HL-60 (cell line): ENCODE results near the gene CLSTN3.
A peak's percentile ranks its signal among the peaks of the same experiment; 100 is the strongest.

Experiments
- DNase-seq, 2 experiments: peaks; one replicate each; pipeline ENCODE4 v3.0.0-alpha.2; 2010 to 2020; ENCODE audit warnings: low read depth in 1 of 2, low spot score in 1 of 2
- H3K27ac ChIP-seq: fragments of 250-450 bp; sonication (Bioruptor Pico); replicated peaks from 2 replicates; pipeline ENCODE4 v1.5.1; 2020; ENCODE audit warnings: mild to moderate bottlenecking, moderate library complexity
- H3K27me3 ChIP-seq: fragments of 250-450 bp; sonication (Bioruptor Pico); 2 replicates; pipeline ENCODE4 v1.5.1; 2021; ENCODE audit warnings: mild to moderate bottlenecking, moderate library complexity; ENCODE audit not compliant: insufficient read depth, poor library complexity, severe bottlenecking
- H3K4me3 ChIP-seq: replicated peaks from 2 replicates; pipeline ENCODE4 v1.5.1; 2011; ENCODE audit warnings: mild to moderate bottlenecking, control low read depth, low read length; ENCODE audit not compliant: insufficient read depth
- GABPA ChIP-seq: IDR thresholded peaks from 2 replicates; pipeline ENCODE4 v1.6.1; 2012; ENCODE audit warnings: low read depth
- POLR2AphosphoS5 ChIP-seq: IDR thresholded peaks from 2 replicates; pipeline ENCODE4 v1.6.1; 2012; ENCODE audit warnings: low read depth
- SPI1 ChIP-seq: IDR thresholded peaks from 2 replicates; pipeline ENCODE4 v1.6.1; 2012; ENCODE audit warnings: low read depth, mild to moderate bottlenecking, borderline replicate concordance
- TF ChIP-seq, protein P1 (sequence below): IDR thresholded peaks from 2 replicates; pipeline ENCODE4 v1.6.1; 2012; ENCODE audit warnings: low read depth; ENCODE audit not compliant: insufficient replicate concordance
- TF ChIP-seq, protein P2 (sequence below): IDR thresholded peaks from one replicate; pipeline ENCODE4 v1.5.1; 2011; ENCODE audit warnings: low read length, control low read depth, inconsistent platforms; ENCODE audit not compliant: insufficient read depth

The CLSTN3 gene

DNA sequence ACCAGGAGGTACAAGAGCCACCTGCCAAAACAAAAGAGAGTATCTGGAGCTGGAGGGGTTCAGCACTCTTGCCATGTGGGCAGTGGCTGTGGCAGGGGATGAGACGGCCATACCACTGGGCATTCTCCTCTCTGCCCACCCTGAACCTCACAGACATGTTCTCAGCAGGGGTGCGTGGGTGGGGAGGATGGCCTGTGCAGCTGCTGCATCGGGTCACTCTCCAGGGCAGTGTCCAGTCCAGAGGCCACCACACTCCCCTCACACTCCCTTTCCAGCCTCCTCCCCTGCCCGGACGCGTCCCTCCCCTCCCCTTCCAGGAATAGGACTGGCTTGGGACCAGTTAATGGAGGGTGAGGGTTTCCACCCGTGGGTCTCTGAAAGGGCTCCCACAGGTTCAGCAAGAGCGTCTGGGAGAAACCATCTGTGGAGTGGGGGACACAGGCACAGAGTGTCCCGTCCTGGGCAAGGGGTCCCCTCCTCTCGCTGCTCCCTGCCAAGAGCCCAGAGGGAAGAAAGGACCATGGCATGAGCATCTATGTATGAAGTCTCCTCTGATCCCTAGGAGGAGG is 38.4 kb upstream of the CLSTN3 start:
- no peak overlapping the region for H3K4me3 ChIP-seq
- no peak for DNase-seq
- TF ChIP-seq POLR2AphosphoS5: no peak
- TF ChIP-seq, protein P1, sequence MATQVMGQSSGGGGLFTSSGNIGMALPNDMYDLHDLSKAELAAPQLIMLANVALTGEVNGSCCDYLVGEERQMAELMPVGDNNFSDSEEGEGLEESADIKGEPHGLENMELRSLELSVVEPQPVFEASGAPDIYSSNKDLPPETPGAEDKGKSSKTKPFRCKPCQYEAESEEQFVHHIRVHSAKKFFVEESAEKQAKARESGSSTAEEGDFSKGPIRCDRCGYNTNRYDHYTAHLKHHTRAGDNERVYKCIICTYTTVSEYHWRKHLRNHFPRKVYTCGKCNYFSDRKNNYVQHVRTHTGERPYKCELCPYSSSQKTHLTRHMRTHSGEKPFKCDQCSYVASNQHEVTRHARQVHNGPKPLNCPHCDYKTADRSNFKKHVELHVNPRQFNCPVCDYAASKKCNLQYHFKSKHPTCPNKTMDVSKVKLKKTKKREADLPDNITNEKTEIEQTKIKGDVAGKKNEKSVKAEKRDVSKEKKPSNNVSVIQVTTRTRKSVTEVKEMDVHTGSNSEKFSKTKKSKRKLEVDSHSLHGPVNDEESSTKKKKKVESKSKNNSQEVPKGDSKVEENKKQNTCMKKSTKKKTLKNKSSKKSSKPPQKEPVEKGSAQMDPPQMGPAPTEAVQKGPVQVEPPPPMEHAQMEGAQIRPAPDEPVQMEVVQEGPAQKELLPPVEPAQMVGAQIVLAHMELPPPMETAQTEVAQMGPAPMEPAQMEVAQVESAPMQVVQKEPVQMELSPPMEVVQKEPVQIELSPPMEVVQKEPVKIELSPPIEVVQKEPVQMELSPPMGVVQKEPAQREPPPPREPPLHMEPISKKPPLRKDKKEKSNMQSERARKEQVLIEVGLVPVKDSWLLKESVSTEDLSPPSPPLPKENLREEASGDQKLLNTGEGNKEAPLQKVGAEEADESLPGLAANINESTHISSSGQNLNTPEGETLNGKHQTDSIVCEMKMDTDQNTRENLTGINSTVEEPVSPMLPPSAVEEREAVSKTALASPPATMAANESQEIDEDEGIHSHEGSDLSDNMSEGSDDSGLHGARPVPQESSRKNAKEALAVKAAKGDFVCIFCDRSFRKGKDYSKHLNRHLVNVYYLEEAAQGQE: no peak
- TF ChIP-seq, protein P2, sequence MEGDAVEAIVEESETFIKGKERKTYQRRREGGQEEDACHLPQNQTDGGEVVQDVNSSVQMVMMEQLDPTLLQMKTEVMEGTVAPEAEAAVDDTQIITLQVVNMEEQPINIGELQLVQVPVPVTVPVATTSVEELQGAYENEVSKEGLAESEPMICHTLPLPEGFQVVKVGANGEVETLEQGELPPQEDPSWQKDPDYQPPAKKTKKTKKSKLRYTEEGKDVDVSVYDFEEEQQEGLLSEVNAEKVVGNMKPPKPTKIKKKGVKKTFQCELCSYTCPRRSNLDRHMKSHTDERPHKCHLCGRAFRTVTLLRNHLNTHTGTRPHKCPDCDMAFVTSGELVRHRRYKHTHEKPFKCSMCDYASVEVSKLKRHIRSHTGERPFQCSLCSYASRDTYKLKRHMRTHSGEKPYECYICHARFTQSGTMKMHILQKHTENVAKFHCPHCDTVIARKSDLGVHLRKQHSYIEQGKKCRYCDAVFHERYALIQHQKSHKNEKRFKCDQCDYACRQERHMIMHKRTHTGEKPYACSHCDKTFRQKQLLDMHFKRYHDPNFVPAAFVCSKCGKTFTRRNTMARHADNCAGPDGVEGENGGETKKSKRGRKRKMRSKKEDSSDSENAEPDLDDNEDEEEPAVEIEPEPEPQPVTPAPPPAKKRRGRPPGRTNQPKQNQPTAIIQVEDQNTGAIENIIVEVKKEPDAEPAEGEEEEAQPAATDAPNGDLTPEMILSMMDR: no peak
- TF ChIP-seq GABPA: no peak
- no peak for TF ChIP-seq SPI1
- no peak overlapping the region for H3K27ac ChIP-seq
- H3K27me3 ChIP-seq: no peaks in the 10 kb centered on the region

DNA sequence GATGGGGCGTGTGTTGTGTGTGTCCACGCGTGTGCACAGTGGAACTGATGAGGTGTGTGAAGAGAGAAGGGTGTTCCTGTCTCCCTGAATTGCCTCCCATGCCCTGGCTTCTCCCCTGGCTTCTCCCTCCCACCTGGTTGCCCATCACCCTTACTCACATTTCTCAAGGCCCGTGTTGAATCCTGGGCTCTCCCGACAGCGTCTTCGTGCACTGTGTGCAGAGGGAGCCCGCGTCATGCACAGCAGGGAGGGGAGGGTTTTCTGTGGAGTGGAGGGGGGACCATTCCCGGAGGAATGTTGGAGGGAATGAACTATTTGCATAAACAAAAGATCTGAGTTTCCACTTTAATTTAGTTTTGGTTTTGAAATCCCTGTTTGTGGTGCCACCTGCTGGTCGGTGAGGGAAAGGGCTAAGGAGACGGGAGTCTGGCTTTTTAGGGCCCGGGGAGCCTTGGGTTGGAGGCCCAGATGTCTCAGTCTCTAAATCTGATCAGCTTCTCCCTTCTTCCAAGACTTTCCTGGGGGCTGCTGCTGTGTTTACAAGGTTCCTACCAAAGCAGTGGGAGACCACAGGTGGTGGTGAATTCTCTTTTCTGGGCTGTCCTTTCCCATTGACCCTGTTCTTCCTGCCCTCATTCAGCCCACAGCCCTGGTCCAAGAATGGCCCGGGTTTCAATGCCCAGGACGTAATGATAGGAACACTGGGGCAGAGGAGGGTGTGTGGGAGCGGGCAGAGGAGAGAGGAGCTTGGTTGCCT is 37.8 kb upstream of the CLSTN3 start, which contains the start of gene C1R:
Gene C1R, minus strand, starts transcription at position 217 of the 757 bp plus-strand sequence. Its CDS starts 57 bp downstream, at position 160.
- Histone ChIP-seq H3K4me3 (peak within 1 kb of the TSS; percentile 13; the same call in 1 of the 2 replicates), H3K27ac (no peak within 1 kb of the TSS), H3K27me3 (no peaks in the 10 kb centered on the region)
- TF ChIP-seq, protein P1: no peak
- no peak for TF ChIP-seq GABPA
- TF ChIP-seq, protein P2: peak; percentile 86
- peak in 1 of 2 experiments; percentile 44 for DNase-seq

DNA sequence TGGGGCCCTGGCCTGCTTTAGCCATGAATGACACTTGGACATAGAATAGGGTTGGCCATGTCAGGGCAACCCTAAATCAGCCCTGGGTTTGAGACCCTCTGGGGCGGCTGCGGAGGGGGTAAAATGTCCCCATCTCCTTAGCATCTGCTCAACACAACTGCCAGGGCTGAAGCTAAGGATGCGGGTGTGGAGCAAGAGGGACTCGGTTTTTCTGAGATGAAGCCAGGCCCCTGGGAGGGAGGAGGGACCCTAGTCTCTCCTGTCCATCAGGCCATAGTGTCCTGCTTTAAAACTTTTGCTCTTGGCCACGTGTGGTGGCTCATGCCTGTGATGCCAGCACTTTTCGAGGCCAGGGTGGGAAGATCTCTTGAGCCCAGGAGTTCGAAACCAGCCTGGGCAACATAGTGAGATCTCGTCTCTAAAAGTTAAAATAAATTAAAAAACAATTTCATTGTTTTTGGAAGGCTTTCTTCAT is 37.1 kb upstream of the CLSTN3 start:
- no peak for DNase-seq
- no peak overlapping the region for H3K27ac ChIP-seq
- no peaks in the 10 kb centered on the region for H3K27me3 ChIP-seq
- H3K4me3 ChIP-seq: no peak overlapping the region
- no peak for TF ChIP-seq SPI1

DNA sequence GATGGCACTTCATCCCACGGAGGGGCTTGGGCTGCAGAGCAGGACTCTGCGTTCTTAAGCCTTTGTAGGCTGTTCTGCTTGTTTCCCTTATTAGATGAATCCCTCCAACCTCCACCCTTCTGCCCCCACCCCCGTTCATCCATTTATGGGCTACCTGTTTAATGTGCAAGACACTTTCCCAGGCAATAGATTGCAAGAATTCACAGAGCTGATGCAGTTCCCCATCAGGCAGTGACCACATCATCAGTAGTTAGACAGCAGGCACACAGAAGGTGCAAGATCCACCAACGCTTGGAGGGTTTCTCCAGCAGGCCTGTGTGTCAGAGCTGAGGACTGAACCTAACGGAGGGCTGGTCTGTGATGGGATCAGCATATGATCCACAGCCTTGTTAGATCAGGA is 36.7 kb upstream of the CLSTN3 start:
- DNase-seq: no peak
- no peak for TF ChIP-seq SPI1
- no peak for TF ChIP-seq POLR2AphosphoS5
- TF ChIP-seq, protein P2: no peak
- no peak for TF ChIP-seq GABPA
- TF ChIP-seq, protein P1: no peak
- no peak overlapping the region for H3K27ac ChIP-seq
- H3K27me3 ChIP-seq: no peaks in the 10 kb centered on the region
- H3K4me3 ChIP-seq: no peak overlapping the region
